ENCODE results near the gene OR52D1.

DNA sequence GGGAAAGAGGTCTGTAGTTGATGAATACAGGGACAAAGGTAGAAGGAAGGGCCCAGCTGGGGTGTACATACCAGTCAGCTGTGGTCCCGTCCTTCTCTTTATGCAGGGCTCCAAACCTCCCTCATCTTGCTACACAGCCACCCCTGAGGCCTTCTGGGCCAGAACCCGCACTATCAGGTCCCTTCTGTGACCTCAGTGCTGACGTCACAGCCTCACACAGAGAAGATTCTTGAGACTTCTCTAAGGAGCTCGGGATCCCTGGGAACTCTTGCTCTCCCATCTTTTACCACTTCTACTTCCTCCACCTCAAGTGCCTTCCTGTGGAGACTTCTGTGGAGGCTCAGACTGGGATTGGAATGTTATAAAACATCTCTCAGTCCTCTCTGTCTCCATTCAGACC is 21.3 kb downstream of the OR52D1 start, which contains the start of gene UBQLN3:
- TF ChIP-seq, protein P1, sequence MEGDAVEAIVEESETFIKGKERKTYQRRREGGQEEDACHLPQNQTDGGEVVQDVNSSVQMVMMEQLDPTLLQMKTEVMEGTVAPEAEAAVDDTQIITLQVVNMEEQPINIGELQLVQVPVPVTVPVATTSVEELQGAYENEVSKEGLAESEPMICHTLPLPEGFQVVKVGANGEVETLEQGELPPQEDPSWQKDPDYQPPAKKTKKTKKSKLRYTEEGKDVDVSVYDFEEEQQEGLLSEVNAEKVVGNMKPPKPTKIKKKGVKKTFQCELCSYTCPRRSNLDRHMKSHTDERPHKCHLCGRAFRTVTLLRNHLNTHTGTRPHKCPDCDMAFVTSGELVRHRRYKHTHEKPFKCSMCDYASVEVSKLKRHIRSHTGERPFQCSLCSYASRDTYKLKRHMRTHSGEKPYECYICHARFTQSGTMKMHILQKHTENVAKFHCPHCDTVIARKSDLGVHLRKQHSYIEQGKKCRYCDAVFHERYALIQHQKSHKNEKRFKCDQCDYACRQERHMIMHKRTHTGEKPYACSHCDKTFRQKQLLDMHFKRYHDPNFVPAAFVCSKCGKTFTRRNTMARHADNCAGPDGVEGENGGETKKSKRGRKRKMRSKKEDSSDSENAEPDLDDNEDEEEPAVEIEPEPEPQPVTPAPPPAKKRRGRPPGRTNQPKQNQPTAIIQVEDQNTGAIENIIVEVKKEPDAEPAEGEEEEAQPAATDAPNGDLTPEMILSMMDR (IDR thresholded peaks at IDR 0.05) = no peak
- TF ChIP-seq POLR2AphosphoS5 (IDR thresholded peaks at IDR 0.05) = no peak
- TF ChIP-seq POLR2A (IDR thresholded peaks at IDR 0.05) = no peak
- TF ChIP-seq EP300 (IDR thresholded peaks at IDR 0.05) = no peak

All from suprapubic skin (tissue), 4 donors.